ENCODE data around the gene HSPG2. TPM values are rescaled to one million over a fixed set of nuclear protein-coding genes. Genes with fewer than 3 reads are reported as not detected.
A peak's percentile ranks its signal among the peaks of the same experiment; 100 is the strongest.

The HSPG2 gene
- total and polyA plus RNA-seq, 11 donors = 164 to 608 (median 304) TPM

DNA sequence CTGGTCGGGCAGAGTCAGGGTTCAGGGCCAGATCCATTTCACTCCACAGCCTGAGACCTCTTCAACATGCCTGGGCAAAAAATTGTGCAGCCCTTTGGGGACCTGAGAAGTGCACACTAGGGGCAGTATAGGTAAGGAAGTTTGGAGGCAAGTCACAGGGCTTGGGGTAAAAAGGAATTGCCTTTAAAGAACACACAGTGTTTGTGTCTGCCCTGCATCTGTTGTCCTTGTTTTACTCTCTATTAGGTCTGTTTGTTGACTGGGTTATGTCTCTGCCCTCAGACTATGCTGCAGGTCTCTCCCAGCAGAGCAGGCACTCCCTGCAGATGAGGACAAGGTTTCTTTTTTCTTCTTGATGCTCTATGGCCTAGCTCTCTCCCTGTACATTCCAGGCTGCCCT, 103.0 kb downstream of the HSPG2 start:
- H3K36me3 ChIP-seq = peaks cover 7 to 100% (median 97%) of the 10 kb centered on the region in 9 donors
- H3K4me3 ChIP-seq = no peak overlapping the region
- H3K9me3 ChIP-seq = peaks cover 0 to 4% (median 0%) of the 10 kb centered on the region in 12 donors
- TF ChIP-seq POLR2A (IDR thresholded peaks at IDR 0.05) = no peak
- TF ChIP-seq, protein P1, sequence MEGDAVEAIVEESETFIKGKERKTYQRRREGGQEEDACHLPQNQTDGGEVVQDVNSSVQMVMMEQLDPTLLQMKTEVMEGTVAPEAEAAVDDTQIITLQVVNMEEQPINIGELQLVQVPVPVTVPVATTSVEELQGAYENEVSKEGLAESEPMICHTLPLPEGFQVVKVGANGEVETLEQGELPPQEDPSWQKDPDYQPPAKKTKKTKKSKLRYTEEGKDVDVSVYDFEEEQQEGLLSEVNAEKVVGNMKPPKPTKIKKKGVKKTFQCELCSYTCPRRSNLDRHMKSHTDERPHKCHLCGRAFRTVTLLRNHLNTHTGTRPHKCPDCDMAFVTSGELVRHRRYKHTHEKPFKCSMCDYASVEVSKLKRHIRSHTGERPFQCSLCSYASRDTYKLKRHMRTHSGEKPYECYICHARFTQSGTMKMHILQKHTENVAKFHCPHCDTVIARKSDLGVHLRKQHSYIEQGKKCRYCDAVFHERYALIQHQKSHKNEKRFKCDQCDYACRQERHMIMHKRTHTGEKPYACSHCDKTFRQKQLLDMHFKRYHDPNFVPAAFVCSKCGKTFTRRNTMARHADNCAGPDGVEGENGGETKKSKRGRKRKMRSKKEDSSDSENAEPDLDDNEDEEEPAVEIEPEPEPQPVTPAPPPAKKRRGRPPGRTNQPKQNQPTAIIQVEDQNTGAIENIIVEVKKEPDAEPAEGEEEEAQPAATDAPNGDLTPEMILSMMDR (IDR thresholded peaks at IDR 0.05) = no peak
- intact Hi-C loops (cut with DNase I) = no loop called here
- no peaks in the 10 kb centered on the region for H3K27me3 ChIP-seq
- H3K4me1 ChIP-seq = no peaks in the 10 kb centered on the region
- ATAC-seq = no peak
- H3K27ac ChIP-seq = no peak overlapping the region
- 85 to 100% (median 91%) methylated on average over 1 of the region's 1 CpG for WGBS, 4 donors
- DNase-seq = no peak

DNA sequence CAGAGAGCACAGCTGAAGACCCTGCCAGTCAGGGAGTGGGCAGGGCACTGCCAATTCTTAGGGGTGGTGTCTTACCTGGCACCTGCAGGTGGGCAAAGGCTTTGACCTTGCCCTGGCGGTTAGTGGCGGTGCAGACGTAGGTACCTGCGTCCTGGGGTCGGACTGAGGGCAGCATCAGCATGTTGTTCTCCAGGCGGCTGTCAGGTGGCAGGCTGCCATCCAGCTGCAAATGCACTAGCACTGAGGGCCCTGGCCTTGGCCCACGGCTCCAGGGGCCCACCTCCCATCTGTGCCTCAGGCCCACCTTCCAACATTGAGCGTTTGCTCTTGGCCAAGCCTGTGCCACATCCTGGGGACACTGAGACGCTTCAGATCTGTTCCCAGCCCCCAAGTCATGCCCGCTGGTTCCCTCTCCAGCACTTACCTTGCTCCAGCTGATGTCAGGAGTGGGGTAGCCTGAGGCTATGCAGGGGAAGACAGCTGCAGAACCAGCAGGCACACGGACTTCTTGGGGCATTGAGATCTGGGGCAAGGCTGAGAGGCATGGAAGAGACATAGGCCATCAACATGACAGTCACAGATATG, 103.6 kb downstream of the HSPG2 start:
- Histone ChIP-seq H3K27ac (no peak overlapping the region), H3K27me3 (no peaks in the 10 kb centered on the region), H3K36me3 (peaks cover 7 to 100% (median 97%) of the 10 kb centered on the region in 9 donors), H3K4me3 (no peak overlapping the region), H3K9me3 (peaks cover 0 to 4% (median 0%) of the 10 kb centered on the region in 12 donors), H3K4me1 (no peaks in the 10 kb centered on the region)
- ATAC-seq (no peak), DNase-seq (peak in 1 of 5 donors; percentile 42)
- TF ChIP-seq POLR2A (IDR thresholded peaks at IDR 0.05) = no peak
- TF ChIP-seq, protein P1 (IDR thresholded peaks at IDR 0.05) = no peak
- WGBS, 4 donors = 68 to 92% (median 88%) methylated on average over 6 to 11 of the region's 11 CpGs
- intact Hi-C loops (cut with DNase I) = no loop called here

DNA sequence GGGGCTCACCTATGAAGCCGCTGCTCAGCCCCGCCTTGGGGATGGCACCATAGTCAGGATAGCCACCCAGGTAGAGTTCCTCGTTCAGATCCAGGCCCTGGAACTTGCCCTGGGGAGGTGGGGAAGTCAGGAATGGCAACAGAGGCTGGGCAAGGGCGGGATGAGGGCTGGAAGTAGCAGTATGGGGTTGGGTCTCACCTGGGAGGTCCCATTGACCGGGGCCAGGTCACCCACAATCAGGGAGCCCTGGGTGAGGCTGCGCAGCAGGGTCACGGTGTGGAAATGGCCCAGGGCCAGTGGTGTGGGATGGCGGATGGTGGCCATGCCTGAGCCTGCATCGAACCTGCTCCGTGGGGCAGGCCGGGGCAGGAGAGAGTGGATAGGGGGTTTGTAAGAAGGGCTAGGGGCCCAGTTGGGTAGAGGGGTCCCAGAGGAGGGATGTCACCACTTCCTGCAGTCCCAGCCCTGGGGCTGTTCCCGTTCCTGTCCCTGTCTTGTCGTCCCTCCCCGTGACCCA, 105.6 kb downstream of the HSPG2 start:
- Histone ChIP-seq H3K27me3 (no peaks in the 10 kb centered on the region), H3K36me3 (peaks cover 7 to 100% (median 98%) of the 10 kb centered on the region in 9 donors), H3K4me3 (no peak overlapping the region), H3K27ac (no peak overlapping the region), H3K9me3 (peaks cover 0 to 4% (median 0%) of the 10 kb centered on the region in 12 donors), H3K4me1 (no peaks in the 10 kb centered on the region)
- WGBS, 4 donors = 89 to 92% (median 90%) methylated on average over 13 to 14 of the region's 14 CpGs
- intact Hi-C loops (cut with DNase I) = no loop called here
- peak in 2 of 5 donors; percentile 22 to 47 for DNase-seq
- peak in 1 of 4 donors; percentile 3 for ATAC-seq
- TF ChIP-seq POLR2A (IDR thresholded peaks at IDR 0.05) = no peak
- TF ChIP-seq, protein P1 (IDR thresholded peaks at IDR 0.05) = no peak

DNA sequence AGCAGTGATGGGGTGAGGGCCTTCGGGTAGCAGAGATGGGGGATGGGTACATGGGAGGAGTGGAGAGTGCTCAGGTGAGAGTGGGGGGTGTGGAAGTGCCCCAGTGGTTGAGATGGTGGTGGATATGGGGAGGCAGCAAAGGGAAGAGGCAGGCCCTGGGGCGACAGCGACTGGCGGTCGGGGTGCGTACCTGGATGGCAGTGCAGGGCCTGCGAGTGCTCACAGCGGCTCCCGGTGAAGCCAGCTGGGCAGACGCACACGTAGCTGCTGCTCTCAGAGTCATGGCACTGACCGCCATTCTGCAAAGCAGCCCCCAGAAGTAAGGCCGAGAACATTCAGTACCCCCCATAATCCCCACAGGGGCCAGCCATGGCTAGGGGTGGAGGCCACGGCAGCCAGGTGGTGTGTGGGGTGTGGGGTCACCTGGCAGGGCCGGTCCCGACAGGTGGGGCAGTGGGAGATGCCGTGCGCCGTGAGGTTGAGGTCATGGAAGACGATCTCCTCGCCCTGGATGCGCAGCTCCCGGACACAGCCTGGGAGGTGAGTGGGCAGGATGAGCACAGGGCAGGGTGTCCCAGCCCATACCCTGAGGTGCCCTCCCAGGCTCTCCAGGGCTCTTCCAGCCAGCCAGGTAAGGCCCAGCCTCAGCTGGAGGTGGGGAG, 106.2 kb downstream of the HSPG2 start:
- 92 to 96% (median 94%) methylated on average over 16 to 23 of the region's 23 CpGs for WGBS, 4 donors
- ATAC-seq = peak in 3 of 4 donors; percentile 3 to 11 (median 7)

More for the DNA sequence above, 106.2 kb downstream of the HSPG2 start:
- peaks cover 0 to 4% (median 0%) of the 10 kb centered on the region in 12 donors for H3K9me3 ChIP-seq
- intact Hi-C loops (cut with DNase I) = no loop called here
- no peaks in the 10 kb centered on the region for H3K4me1 ChIP-seq
- H3K27me3 ChIP-seq = no peaks in the 10 kb centered on the region
- no peak overlapping the region for H3K4me3 ChIP-seq
- DNase-seq = peak in 2 of 5 donors; percentile 16 to 54
- no peak overlapping the region for H3K27ac ChIP-seq
- no peak for TF ChIP-seq POLR2A (IDR thresholded peaks at IDR 0.05)
- TF ChIP-seq, protein P1 (IDR thresholded peaks at IDR 0.05) = no peak
- peaks cover 9 to 100% (median 98%) of the 10 kb centered on the region in 9 donors for H3K36me3 ChIP-seq
